Lower leg skin (tissue), 4 donors: ENCODE measurements around the gene STPG1. TPM values are rescaled to one million over a fixed set of nuclear protein-coding genes. Genes with fewer than 3 reads are reported as not detected.

ENCODE experiments used
- DNase-seq, 2 donors: peaks; one replicate each; pipeline ENCODE4 v3.0.0-alpha.2; 2019; ENCODE audit warnings: low spot score in 2 of 2
- H3K4me3 ChIP-seq: fragments of 200-600 bp; sonication (generic); 2 replicates; pipeline ENCODE4 v1.5.1; 2017; ENCODE audit warnings: mild to moderate bottlenecking, low read depth; ENCODE audit not compliant: poor library complexity, severe bottlenecking
- CTCF ChIP-seq, 3 donors: fragments of 450-650 bp; IDR thresholded peaks; one replicate each; pipeline ENCODE4 v1.5.1; 2016; ENCODE audit warnings: antibody characterized with exemption in 3 of 3, mild to moderate bottlenecking in 3 of 3, moderate library complexity in 2 of 3
- POLR2A ChIP-seq, 2 donors: fragments of 450-650 bp; IDR thresholded peaks; one replicate each; pipeline ENCODE4 v1.6.1; 2016 to 2017; ENCODE audit warnings: antibody characterized with exemption in 2 of 2, mild to moderate bottlenecking in 1 of 2, moderate library complexity in 1 of 2
- WGBS, 2 donors: methylation state at CpG; one replicate each; pipeline ENCODE4 v1.1.5; 2018; 5-methylcytosine and 5-hydroxymethylcytosine counted together
- intact Hi-C: fragments of 100-400 bp; cut with DNase I; formaldehyde crosslinking; loops from one replicate; pipeline ENCODE4 v1.15.0; 2023; ENCODE audit warnings: low total_unique reads
- total RNA-seq, 4 donors: library from RNA; depleted of rRNA; stranded (reverse); fragments of >200 nt; gene quantifications; one replicate each; pipeline ENCODE4 v1.1.0, GENCODE V29; 2016

The STPG1 gene
- total RNA-seq, 4 donors from 2014 or later, result 3.6 to 8.5 (median 6.4) TPM

DNA sequence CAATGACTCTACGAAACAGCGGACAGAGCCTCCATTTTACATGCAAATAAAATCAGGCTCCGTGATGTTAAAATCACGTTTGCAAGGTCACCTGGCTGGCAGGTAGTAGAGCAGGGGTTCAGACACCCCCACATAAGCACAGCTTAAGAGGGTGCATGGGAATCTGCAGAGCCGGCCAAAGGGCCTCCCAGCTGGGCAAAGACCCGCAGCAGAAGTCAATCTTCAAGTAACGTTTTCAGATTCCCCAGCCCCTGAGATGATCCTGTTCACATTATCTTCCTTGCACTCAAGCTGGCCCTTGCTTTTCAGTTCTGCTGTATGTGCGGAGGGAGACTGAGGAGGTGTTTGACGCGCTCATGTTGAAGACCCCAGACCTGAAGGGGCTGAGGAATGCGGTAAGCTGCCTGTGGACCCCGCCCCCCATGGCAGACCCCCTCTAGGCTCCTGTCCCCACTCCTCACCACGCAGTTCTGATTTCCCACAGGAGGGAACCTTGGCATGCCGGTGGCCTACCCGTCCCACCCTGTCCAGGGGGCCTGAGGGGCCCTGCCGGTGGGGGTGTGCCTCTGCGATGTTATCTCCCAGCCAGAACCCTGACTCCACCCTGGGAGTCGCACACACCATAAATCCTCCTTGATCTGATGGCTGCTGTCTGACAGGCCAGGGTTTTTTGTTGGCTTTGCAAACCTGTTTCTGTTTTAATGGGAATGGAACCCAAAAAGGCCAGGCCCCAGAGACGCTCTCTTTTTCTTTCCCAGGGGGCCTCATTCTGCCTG is 66.2 kb downstream of the STPG1 start:
- TF ChIP-seq POLR2A (IDR thresholded peaks at IDR 0.05) (no peak), CTCF (IDR thresholded peaks at IDR 0.05) (no peak)
- intact Hi-C loops, result no loop called here
- no peak for DNase-seq
- H3K4me3 ChIP-seq, result no peak overlapping the region
- WGBS, 2 donors, result 59 to 63% methylated on average over 18 to 19 of the region's 19 CpGs

GRCh38 chr1:24345334-24345733 is 68.2 kb downstream of the STPG1 start:
- intact Hi-C loops, result no loop called here
- no peak for TF ChIP-seq CTCF (IDR thresholded peaks at IDR 0.05)
- TF ChIP-seq POLR2A (IDR thresholded peaks at IDR 0.05), result no peak
- no peak for DNase-seq
- H3K4me3 ChIP-seq, result no peak overlapping the region
- 62 to 63% methylated on average over 5 of the region's 5 CpGs for WGBS, 2 donors

GRCh38 chr1:24344090-24344742 is 69.4 kb downstream of the STPG1 start:
- TF ChIP-seq POLR2A (IDR thresholded peaks at IDR 0.05) (no peak), CTCF (IDR thresholded peaks at IDR 0.05) (no peak)
- DNase-seq, result no peak
- intact Hi-C loops, result loop anchor here (5.0 kb wide), 1 partner anchor 608 kb away; no protein-coding TSS in a partner anchor
- WGBS, 2 donors, result 79 to 85% methylated on average over 8 of the region's 8 CpGs
- no peak overlapping the region for H3K4me3 ChIP-seq

- no peak for DNase-seq
- WGBS, 2 donors, result 77 to 85% methylated on average over 13 of the region's 13 CpGs
- no peak for TF ChIP-seq CTCF (IDR thresholded peaks at IDR 0.05)
- no peak for TF ChIP-seq POLR2A (IDR thresholded peaks at IDR 0.05)
- intact Hi-C loops, result loop anchor here (5.0 kb wide), 1 partner anchor 609 kb away; no protein-coding TSS in a partner anchor
- no peak overlapping the region for H3K4me3 ChIP-seq
Measured at GRCh38 chr1:24343412-24344089, 70.0 kb downstream of the STPG1 start.

DNA sequence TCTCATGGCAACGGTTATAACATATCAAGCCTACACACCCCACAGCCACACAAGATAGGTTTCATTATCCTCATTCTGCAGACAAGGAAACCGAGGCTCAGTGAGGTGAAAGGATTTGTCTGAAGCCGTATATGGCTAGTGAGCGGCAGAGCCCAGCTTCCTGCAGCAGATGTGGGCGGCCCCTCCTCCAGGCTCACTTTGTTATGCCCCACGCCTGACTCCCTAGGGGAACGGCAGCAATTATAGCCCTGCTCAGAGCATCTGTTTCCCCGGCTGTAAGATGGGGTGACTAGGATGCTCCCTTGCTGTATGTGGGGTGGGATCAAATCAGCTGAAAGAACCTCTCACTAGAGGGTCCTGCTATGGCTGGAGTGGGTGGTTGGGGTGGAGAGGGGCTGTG is 72.3 kb downstream of the STPG1 start:
- no peak overlapping the region for H3K4me3 ChIP-seq
- intact Hi-C loops, result loop anchor here (5.0 kb wide), 1 partner anchor 611 kb away; no protein-coding TSS in a partner anchor
- no peak for TF ChIP-seq POLR2A (IDR thresholded peaks at IDR 0.05)
- no peak for TF ChIP-seq CTCF (IDR thresholded peaks at IDR 0.05)
- 77 to 84% methylated on average over 7 to 8 of the region's 8 CpGs for WGBS, 2 donors
- DNase-seq, result no peak
